Activated CD8-positive, alpha-beta T cell treated with anti-CD3 and anti-CD28 coated beads for 36 hours (primary cell): Measurements from ENCODE around the gene NCSTN. TPM values are rescaled to one million over a fixed set of nuclear protein-coding genes. Genes with fewer than 3 reads are reported as not detected.

Experiments used
- ATAC-seq: fragments of 200-7000 bp; cut with Tn5 transposase; one replicate; pipeline ENCODE4 v1.10.0; 2021; ENCODE audit warnings: mild to moderate bottlenecking, moderate library complexity
- CTCF ChIA-PET: fragments of 350-600 bp; sonication (Branson Sonifier 250); formaldehyde crosslinking; loops from one replicate; lab custom pipeline; 2021; ENCODE audit warnings: antibody characterized with exemption; lab: Charles Lee
- POLR2A ChIA-PET: fragments of 350-600 bp; sonication (Branson Sonifier 250); formaldehyde crosslinking; loops from one replicate; lab custom pipeline; 2021; ENCODE audit warnings: antibody characterized with exemption; lab: Charles Lee
- DNase-seq: peaks from one replicate; pipeline ENCODE4 v3.0.0-alpha.2; 2020
- H3K27ac Mint-ChIP-seq: one replicate; pipeline ENCODE4 v1.8.0; 2021; ENCODE audit warnings: mild to moderate bottlenecking, mixed read lengths
- H3K27me3 Mint-ChIP-seq: one replicate; pipeline ENCODE4 v1.8.0; 2021; ENCODE audit warnings: mixed read lengths
- H3K36me3 Mint-ChIP-seq: one replicate; pipeline ENCODE4 v1.8.0; 2021; ENCODE audit warnings: low read depth, mixed read lengths
- H3K4me1 Mint-ChIP-seq: one replicate; pipeline ENCODE4 v1.8.0; 2021; ENCODE audit warnings: low read depth, mixed read lengths
- H3K4me3 Mint-ChIP-seq: one replicate; pipeline ENCODE4 v1.8.0; 2021; ENCODE audit warnings: mild to moderate bottlenecking, moderate library complexity, mixed read lengths
- H3K9me3 Mint-ChIP-seq: one replicate; pipeline ENCODE4 v1.8.0; 2021; ENCODE audit warnings: mixed read lengths
- intact Hi-C: fragments of 100-400 bp; cut with micrococcal nuclease; formaldehyde crosslinking; loops from one replicate; pipeline ENCODE4 v1.10.0; 2022
- total RNA-seq, 2 experiments: library from RNA; stranded (reverse); gene quantifications; one replicate each; pipeline ENCODE4 v1.2.3, GENCODE V29; 2021
- TF ChIP-seq, protein P1 (sequence below): fragments of 200-600 bp; IDR thresholded peaks from one replicate; pipeline ENCODE4 v1.8.0; 2022; ENCODE audit warnings: antibody characterized with exemption, mild to moderate bottlenecking

Gene NCSTN
- total RNA-seq, 2 experiments from 2014 or later: 36.6 to 38.0 TPM

DNA sequence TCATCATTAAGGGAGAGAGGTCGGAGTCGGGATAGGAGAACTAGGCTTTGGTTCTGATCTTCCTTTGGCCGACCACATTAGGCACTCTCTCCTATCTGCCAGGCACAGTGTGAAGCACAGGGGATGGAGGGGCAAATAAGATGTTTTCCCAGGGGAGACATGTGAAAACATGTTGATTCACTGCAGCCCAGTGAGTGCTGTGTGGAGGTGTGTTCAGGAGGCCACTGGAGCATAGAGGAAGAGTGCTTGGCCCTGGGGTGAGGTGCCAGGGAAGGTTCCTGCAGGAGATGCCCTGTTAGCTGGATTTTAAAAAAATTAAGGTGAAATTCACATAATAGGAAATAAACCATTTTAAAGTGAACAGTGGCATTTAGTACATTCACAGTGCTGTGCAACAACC, 60.9 kb downstream of the NCSTN start:
- ChIA-PET POLR2A (no interaction called here), CTCF (no interaction called here)
- H3K4me3 Mint-ChIP-seq: no peak overlapping the region
- DNase-seq (no peak), ATAC-seq (no peak)
- no peaks in the 10 kb centered on the region for H3K9me3 Mint-ChIP-seq
- H3K27ac Mint-ChIP-seq: no peak overlapping the region
- no peaks in the 10 kb centered on the region for H3K36me3 Mint-ChIP-seq
- H3K4me1 Mint-ChIP-seq: peaks cover 7% of the 10 kb centered on the region
- TF ChIP-seq, protein P1, sequence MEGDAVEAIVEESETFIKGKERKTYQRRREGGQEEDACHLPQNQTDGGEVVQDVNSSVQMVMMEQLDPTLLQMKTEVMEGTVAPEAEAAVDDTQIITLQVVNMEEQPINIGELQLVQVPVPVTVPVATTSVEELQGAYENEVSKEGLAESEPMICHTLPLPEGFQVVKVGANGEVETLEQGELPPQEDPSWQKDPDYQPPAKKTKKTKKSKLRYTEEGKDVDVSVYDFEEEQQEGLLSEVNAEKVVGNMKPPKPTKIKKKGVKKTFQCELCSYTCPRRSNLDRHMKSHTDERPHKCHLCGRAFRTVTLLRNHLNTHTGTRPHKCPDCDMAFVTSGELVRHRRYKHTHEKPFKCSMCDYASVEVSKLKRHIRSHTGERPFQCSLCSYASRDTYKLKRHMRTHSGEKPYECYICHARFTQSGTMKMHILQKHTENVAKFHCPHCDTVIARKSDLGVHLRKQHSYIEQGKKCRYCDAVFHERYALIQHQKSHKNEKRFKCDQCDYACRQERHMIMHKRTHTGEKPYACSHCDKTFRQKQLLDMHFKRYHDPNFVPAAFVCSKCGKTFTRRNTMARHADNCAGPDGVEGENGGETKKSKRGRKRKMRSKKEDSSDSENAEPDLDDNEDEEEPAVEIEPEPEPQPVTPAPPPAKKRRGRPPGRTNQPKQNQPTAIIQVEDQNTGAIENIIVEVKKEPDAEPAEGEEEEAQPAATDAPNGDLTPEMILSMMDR: no peak
- intact Hi-C loops: no loop called here
- peaks cover 10% of the 10 kb centered on the region for H3K27me3 Mint-ChIP-seq

DNA sequence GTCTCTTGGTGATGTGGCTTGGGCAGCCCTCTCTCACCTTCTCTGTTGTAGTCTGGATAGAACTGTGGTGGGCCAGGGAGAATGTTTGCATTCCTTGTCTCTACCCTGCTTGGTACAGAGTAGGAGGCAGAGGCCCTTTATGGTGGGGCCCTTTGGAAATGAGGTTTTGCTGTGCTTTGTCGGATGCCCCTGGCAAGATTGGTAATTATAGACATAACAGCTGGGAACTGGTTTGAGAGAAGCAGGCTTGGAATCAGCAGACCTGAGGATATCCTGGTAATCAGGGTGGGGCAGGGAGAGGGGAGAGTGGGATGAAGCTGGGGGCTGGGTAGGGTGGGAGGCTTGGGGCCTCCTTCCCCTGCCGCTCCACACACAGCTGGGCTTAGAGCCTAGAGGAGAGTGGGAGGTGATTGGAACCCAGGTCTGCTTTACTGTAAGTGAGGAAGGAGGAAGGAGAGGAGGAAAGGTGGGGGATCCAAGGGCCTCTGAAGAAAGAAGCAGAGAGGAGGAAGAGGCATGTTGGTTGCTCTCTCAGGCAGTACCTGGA, 62.2 kb downstream of the NCSTN start:
- H3K4me1 Mint-ChIP-seq: peaks cover 7% of the 10 kb centered on the region
- peaks cover 10% of the 10 kb centered on the region for H3K27me3 Mint-ChIP-seq
- H3K9me3 Mint-ChIP-seq: no peaks in the 10 kb centered on the region
- intact Hi-C loops: no loop called here
- ATAC-seq (no peak), DNase-seq (no peak)
- H3K36me3 Mint-ChIP-seq: no peaks in the 10 kb centered on the region
- TF ChIP-seq, protein P1: no peak
- ChIA-PET POLR2A (no interaction called here), CTCF (no interaction called here)
- H3K4me3 Mint-ChIP-seq: no peak overlapping the region
- H3K27ac Mint-ChIP-seq: no peak overlapping the region

DNA sequence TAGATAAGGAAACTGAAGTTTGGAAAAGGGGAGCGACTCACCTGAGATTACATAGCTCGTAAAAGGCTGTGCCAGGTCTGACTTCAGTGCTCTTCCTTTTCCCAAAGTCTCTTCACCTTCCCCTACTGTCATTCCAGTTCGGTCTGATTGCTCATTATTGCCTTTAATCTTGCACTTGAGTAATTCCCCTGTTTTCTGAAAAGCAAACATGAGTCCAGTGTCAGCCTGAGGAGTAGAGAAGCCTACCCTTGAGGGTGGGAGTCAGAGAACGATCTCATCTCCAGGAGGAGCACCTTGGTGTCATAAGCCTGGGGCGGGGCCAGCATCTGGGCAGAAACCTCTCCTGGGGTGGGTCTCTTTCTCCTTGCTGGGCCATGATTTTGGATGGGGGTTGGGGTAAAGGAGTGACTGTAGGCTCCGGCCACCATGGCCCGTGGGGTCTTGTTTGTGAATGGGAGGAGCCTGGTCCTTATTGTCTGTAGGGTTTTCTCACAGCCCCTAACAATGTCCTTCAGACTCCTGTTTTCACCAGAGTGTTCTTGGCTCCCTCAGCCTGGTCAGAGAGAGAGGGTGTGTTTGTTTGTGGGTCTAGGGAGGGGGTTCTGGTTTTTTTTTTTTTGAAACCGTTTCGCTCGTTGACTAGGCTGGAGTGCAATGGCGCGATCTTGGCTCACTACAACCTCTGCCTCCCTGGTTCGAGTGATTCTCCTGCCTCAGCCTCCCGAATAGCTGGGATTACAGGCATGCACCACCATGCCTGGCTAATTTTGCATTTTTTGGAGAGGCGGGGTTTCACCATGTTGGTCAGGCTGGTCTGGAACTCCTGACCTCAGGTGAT, 63.2 kb downstream of the NCSTN start:
- H3K4me1 Mint-ChIP-seq: peaks cover 4% of the 10 kb centered on the region
- no peak for DNase-seq
- ChIA-PET CTCF (no interaction called here), POLR2A (no interaction called here)
- H3K36me3 Mint-ChIP-seq: no peaks in the 10 kb centered on the region
- H3K27ac Mint-ChIP-seq: no peak overlapping the region
- intact Hi-C loops: no loop called here
- ATAC-seq: no peak
- H3K4me3 Mint-ChIP-seq: no peak overlapping the region
- H3K27me3 Mint-ChIP-seq: peaks cover 7% of the 10 kb centered on the region
- TF ChIP-seq, protein P1: no peak
- H3K9me3 Mint-ChIP-seq: no peaks in the 10 kb centered on the region

DNA sequence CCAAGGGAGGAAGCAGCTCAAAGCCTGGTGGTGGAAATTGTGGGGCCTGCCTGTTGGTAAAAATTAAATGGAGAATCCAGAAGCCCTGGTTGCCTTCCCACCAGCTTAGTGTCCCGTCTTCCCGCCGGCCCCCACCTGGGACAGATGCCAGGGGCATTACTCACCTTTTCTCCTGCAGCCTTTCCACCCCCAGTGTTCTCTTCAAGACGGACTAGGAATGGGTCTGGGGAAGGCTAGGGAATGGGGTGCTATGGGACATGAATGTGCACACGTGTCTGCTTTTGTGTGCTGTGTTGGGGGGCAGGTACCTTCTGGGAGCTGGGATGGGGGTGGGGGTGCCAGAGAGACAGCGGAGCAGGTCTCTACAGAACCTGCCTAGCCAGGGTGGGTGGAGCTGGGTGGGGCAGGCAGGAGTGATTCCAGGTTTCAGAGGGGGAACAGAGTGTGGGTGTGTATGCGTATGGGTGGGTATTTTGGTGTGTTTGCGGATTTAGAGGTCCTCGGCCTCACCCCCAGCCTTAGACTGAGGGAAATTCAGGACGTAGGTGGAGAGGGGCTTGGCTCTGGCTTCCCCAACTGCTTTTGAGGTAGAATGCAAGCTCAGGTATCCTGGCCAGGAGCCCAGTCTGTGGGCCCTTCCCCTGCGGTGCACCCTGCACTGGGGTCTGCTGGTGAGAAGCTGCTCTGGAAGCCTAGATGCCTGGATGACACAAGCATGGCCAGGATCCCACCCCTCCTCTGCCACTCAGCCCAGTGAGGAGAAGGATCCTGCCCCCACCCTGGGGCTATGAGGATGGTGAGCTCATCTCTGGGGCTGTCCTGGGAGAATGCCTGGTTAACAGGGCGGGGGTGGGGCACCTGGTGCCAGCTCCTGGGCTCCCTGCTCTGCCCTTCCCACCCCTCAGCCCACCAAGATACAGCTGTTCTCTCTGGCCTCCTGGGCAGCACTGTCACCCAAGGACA, 64.9 kb downstream of the NCSTN start:
- Mint-ChIP-seq H3K27me3 (no peaks in the 10 kb centered on the region), H3K4me1 (no peaks in the 10 kb centered on the region)
- intact Hi-C loops: no loop called here

More for the DNA sequence above, 64.9 kb downstream of the NCSTN start:
- ATAC-seq (no peak), DNase-seq (no peak)
- ChIA-PET CTCF (no interaction called here), POLR2A (interaction anchor here (0.5 to 2.1 kb wide), 2 partner anchors 56 to 1476 kb away, joined by 3 to 6 read pairs; no protein-coding TSS in a partner anchor)
- TF ChIP-seq, protein P1: no peak
- H3K4me3 Mint-ChIP-seq: no peak overlapping the region
- no peak overlapping the region for H3K27ac Mint-ChIP-seq
- H3K36me3 Mint-ChIP-seq: no peaks in the 10 kb centered on the region
- H3K9me3 Mint-ChIP-seq: no peaks in the 10 kb centered on the region

Other genes with a start within 250 kb of the NCSTN start
- gene IGSF8, start 244.8 kb upstream of the NCSTN start, total RNA-seq: 10 to 100 TPM; 48.0 to 49.5 TPM
- gene ATP1A2, start 227.6 kb upstream of the NCSTN start, total RNA-seq: not detected
- not detected for gene ATP1A4, start 191.8 kb upstream of the NCSTN start, total RNA-seq
- not detected for gene CASQ1, start 152.8 kb upstream of the NCSTN start, total RNA-seq
- 10 to 100 TPM; 31.8 to 34.1 TPM for gene PEA15, start 138.0 kb upstream of the NCSTN start, total RNA-seq
- 100 to 1,000 TPM; 116 TPM for gene DCAF8, start 80.8 kb upstream of the NCSTN start, total RNA-seq
- gene PEX19, start 58.2 kb upstream of the NCSTN start, total RNA-seq: 10 to 100 TPM; 52.9 to 56.9 TPM
- 100 to 1,000 TPM; 117 to 118 TPM for gene COPA, start 133 bp upstream of the NCSTN start, total RNA-seq
- under 1 TPM; 0.22 to 0.45 TPM for gene NHLH1, start 23.7 kb downstream of the NCSTN start, total RNA-seq
- gene VANGL2, start 57.2 kb downstream of the NCSTN start, total RNA-seq: under 1 TPM; 0.16 to 0.40 TPM
- gene SLAMF6, start 179.9 kb downstream of the NCSTN start, total RNA-seq: 10 to 100 TPM; 42.8 to 43.9 TPM
- 10 to 100 TPM; 18.1 to 20.1 TPM for gene CD84, start 236.1 kb downstream of the NCSTN start, total RNA-seq